ENCODE data around the gene ADAMTSL5. TPM values are rescaled to one million over a fixed set of nuclear protein-coding genes. Genes with fewer than 3 reads are reported as not detected.

The ADAMTSL5 gene
- total RNA-seq, 2 experiments from 2014 or later, result 0.34 TPM; not detected in 1

DNA sequence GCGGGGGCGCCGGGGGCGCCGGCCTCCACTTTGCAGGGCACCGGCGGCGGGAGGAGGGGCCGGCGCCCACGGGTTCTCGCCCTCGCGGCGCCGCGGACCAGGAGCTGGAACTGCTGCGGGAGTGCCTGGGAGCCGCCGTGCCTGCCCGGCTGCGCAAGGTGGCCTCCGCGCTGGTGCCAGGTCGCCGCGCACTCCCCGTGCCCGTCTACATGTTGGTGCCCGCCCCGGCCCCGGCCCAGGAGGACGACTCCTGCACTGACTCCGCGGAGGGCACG is 45.7 kb downstream of the ADAMTSL5 start:
- BruUV-seq (replicated peaks), result no TSS peak
- Histone ChIP-seq H3K4me3 (ENCODE audit: low read depth, low read length, poor library complexity, severe bottlenecking) (no peak overlapping the region), H3K4me1 (ENCODE audit: insufficient read depth, low read length, poor library complexity, severe bottlenecking) (peaks cover 16% of the 10 kb centered on the region), H3K4me2 (ENCODE audit: low read length) (no peak overlapping the region), H2AFZ (ENCODE audit: low read length) (no peak overlapping the region), H3K9me3 (ENCODE audit: low read length) (no peaks in the 10 kb centered on the region), H3K79me2 (ENCODE audit: insufficient read depth, low read depth, low read length) (no peaks in the 10 kb centered on the region), H3K36me3 (ENCODE audit: insufficient read depth, low read length) (no peaks in the 10 kb centered on the region), H4K20me1 (ENCODE audit: insufficient read depth, low read length) (peaks cover 7% of the 10 kb centered on the region; the same call in 1 of the 2 replicates), H3K9me2 (ENCODE audit: insufficient read depth, low read length) (no peaks in the 10 kb centered on the region), H3K27ac (ENCODE audit: low read depth, low read length, poor library complexity, severe bottlenecking) (no peak overlapping the region)
- TF ChIP-seq, protein P1, sequence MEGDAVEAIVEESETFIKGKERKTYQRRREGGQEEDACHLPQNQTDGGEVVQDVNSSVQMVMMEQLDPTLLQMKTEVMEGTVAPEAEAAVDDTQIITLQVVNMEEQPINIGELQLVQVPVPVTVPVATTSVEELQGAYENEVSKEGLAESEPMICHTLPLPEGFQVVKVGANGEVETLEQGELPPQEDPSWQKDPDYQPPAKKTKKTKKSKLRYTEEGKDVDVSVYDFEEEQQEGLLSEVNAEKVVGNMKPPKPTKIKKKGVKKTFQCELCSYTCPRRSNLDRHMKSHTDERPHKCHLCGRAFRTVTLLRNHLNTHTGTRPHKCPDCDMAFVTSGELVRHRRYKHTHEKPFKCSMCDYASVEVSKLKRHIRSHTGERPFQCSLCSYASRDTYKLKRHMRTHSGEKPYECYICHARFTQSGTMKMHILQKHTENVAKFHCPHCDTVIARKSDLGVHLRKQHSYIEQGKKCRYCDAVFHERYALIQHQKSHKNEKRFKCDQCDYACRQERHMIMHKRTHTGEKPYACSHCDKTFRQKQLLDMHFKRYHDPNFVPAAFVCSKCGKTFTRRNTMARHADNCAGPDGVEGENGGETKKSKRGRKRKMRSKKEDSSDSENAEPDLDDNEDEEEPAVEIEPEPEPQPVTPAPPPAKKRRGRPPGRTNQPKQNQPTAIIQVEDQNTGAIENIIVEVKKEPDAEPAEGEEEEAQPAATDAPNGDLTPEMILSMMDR (conservative IDR thresholded peaks at IDR 0.05; ENCODE audit: low read length), result no peak
- no peak for TF ChIP-seq EZH2phosphoT487 (IDR thresholded peaks at IDR 0.05; ENCODE audit: borderline replicate concordance, low read depth, low read length)
- ChIA-PET CTCF (ENCODE audit: unreplicated experiment) (no interaction called here), POLR2A (no interaction called here)
- no peak for DNase-seq (ENCODE audit: low spot score)
- intact Hi-C loops (cut with micrococcal nuclease; ENCODE audit: unreplicated experiment), result no loop called here

DNA sequence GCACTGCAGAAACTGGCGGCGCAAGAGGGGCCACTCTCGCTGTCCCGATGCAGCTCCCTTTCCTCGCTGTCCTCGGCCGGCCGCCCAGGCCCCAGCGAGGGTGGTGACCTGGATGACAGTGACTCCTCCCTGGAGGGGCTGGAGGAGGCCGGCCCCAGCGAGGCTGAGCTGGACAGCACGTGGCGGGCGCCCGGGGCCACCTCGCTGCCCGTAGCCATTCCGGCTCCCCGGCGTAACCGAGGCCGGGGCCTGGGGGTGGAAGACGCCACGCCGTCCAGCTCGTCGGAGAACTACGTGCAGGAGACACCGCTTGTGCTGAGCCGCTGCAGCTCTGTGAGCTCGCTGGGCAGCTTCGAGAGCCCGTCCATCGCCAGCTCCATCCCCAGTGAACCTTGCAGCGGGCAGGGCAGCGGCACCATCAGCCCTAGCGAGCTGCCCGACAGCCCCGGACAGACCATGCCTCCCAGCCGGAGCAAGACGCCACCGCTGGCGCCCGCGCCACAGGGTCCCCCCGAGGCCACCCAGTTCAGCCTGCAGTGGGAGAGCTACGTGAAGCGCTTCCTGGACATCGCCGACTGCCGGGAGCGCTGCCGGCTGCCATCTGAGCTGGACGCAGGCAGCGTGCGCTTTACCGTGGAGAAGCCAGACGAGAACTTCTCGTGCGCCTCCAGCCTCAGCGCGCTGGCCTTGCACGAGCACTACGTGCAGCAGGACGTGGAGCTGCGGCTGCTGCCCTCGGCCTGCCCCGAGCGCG is 46.2 kb downstream of the ADAMTSL5 start:
- no peaks in the 10 kb centered on the region for H3K9me3 ChIP-seq (ENCODE audit: low read length)
- no peaks in the 10 kb centered on the region for H3K36me3 ChIP-seq (ENCODE audit: insufficient read depth, low read length)
- POLR2A ChIA-PET, result no interaction called here
- H2AFZ ChIP-seq (ENCODE audit: low read length), result no peak overlapping the region
- H3K27ac ChIP-seq (ENCODE audit: low read depth, low read length, poor library complexity, severe bottlenecking), result no peak overlapping the region
- no peaks in the 10 kb centered on the region for H3K9me2 ChIP-seq (ENCODE audit: insufficient read depth, low read length)
- BruUV-seq (replicated peaks), result no TSS peak
- H3K79me2 ChIP-seq (ENCODE audit: insufficient read depth, low read depth, low read length), result no peaks in the 10 kb centered on the region
- H4K20me1 ChIP-seq (ENCODE audit: insufficient read depth, low read length), result peaks cover 7% of the 10 kb centered on the region; the same call in 1 of the 2 replicates
- CTCF ChIA-PET (ENCODE audit: unreplicated experiment), result no interaction called here
- intact Hi-C loops (cut with micrococcal nuclease; ENCODE audit: unreplicated experiment), result no loop called here
- no peak for TF ChIP-seq EZH2phosphoT487 (IDR thresholded peaks at IDR 0.05; ENCODE audit: borderline replicate concordance, low read depth, low read length)
- TF ChIP-seq, protein P1 (conservative IDR thresholded peaks at IDR 0.05; ENCODE audit: low read length), result no peak
- H3K4me1 ChIP-seq (ENCODE audit: insufficient read depth, low read length, poor library complexity, severe bottlenecking), result peaks cover 14% of the 10 kb centered on the region
- no peak overlapping the region for H3K4me3 ChIP-seq (ENCODE audit: low read depth, low read length, poor library complexity, severe bottlenecking)
- no peak for DNase-seq (ENCODE audit: low spot score)
- H3K4me2 ChIP-seq (ENCODE audit: low read length), result no peak overlapping the region

DNA sequence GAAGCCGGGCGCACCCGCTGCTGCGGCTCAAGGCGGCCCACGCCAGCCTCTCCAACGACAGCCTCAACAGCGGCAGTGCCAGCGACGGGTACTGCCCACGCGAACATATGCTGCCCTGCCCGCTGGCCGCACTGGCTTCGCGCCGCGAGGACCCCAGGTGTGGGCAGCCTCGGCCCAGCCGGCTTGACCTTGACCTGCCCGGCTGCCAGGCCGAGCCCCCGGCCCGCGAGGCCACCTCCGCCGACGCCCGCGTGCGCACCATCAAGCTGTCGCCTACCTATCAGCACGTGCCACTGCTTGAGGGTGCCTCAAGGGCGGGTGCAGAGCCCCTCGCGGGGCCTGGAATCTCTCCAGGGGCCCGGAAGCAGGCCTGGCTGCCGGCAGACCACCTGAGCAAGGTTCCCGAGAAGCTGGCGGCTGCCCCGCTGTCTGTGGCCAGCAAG is 46.8 kb downstream of the ADAMTSL5 start:
- Histone ChIP-seq H3K4me2 (ENCODE audit: low read length) (no peak overlapping the region), H3K4me3 (ENCODE audit: low read depth, low read length, poor library complexity, severe bottlenecking) (no peak overlapping the region), H3K9me2 (ENCODE audit: insufficient read depth, low read length) (no peaks in the 10 kb centered on the region), H4K20me1 (ENCODE audit: insufficient read depth, low read length) (peaks cover 1% of the 10 kb centered on the region; the same call in 1 of the 2 replicates), H3K4me1 (ENCODE audit: insufficient read depth, low read length, poor library complexity, severe bottlenecking) (peaks cover 8% of the 10 kb centered on the region), H3K79me2 (ENCODE audit: insufficient read depth, low read depth, low read length) (no peaks in the 10 kb centered on the region), H3K36me3 (ENCODE audit: insufficient read depth, low read length) (no peaks in the 10 kb centered on the region), H2AFZ (ENCODE audit: low read length) (no peak overlapping the region), H3K9me3 (ENCODE audit: low read length) (no peaks in the 10 kb centered on the region), H3K27ac (ENCODE audit: low read depth, low read length, poor library complexity, severe bottlenecking) (no peak overlapping the region)
- ChIA-PET CTCF (ENCODE audit: unreplicated experiment) (no interaction called here), POLR2A (no interaction called here)
- DNase-seq (ENCODE audit: low spot score), result no peak
- TF ChIP-seq, protein P1 (conservative IDR thresholded peaks at IDR 0.05; ENCODE audit: low read length), result no peak
- TF ChIP-seq EZH2phosphoT487 (IDR thresholded peaks at IDR 0.05; ENCODE audit: borderline replicate concordance, low read depth, low read length), result no peak
- BruUV-seq (replicated peaks), result no TSS peak
- intact Hi-C loops (cut with micrococcal nuclease; ENCODE audit: unreplicated experiment), result no loop called here
